Retinal pigment epithelial cell (primary cell): ENCODE data around the gene REEP6.

ENCODE experiments used
- DNase-seq: peaks from one replicate; pipeline ENCODE4 v3.0.0-alpha.2; 2010; ENCODE audit warnings: low read depth
- H3K4me3 ChIP-seq: 2 replicates; pipeline ENCODE4 v1.5.1; 2011; ENCODE audit warnings: mild to moderate bottlenecking, low read length, control low read depth, moderate library complexity
- TF ChIP-seq, protein P1 (sequence below): conservative IDR thresholded peaks from 2 replicates; pipeline ENCODE4 v1.5.1; 2011; ENCODE audit warnings: low read depth, low read length, control low read depth, inconsistent platforms

Gene REEP6

DNA sequence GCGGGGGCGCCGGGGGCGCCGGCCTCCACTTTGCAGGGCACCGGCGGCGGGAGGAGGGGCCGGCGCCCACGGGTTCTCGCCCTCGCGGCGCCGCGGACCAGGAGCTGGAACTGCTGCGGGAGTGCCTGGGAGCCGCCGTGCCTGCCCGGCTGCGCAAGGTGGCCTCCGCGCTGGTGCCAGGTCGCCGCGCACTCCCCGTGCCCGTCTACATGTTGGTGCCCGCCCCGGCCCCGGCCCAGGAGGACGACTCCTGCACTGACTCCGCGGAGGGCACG is 23.8 kb upstream of the REEP6 start:
- TF ChIP-seq, protein P1, sequence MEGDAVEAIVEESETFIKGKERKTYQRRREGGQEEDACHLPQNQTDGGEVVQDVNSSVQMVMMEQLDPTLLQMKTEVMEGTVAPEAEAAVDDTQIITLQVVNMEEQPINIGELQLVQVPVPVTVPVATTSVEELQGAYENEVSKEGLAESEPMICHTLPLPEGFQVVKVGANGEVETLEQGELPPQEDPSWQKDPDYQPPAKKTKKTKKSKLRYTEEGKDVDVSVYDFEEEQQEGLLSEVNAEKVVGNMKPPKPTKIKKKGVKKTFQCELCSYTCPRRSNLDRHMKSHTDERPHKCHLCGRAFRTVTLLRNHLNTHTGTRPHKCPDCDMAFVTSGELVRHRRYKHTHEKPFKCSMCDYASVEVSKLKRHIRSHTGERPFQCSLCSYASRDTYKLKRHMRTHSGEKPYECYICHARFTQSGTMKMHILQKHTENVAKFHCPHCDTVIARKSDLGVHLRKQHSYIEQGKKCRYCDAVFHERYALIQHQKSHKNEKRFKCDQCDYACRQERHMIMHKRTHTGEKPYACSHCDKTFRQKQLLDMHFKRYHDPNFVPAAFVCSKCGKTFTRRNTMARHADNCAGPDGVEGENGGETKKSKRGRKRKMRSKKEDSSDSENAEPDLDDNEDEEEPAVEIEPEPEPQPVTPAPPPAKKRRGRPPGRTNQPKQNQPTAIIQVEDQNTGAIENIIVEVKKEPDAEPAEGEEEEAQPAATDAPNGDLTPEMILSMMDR, result no peak
- no peak for DNase-seq
- no peak overlapping the region for H3K4me3 ChIP-seq

- DNase-seq, result no peak
- H3K4me3 ChIP-seq, result no peak overlapping the region
- TF ChIP-seq, protein P1, result no peak
Measured at GRCh38 chr19:1467490-1468273, 23.3 kb upstream of the REEP6 start.

- no peak overlapping the region for H3K4me3 ChIP-seq
- no peak for DNase-seq
- TF ChIP-seq, protein P1, result no peak
Measured at GRCh38 chr19:1468274-1468820, 22.6 kb upstream of the REEP6 start.

GRCh38 chr19:1468821-1469254 is 22.1 kb upstream of the REEP6 start:
- no peak overlapping the region for H3K4me3 ChIP-seq
- TF ChIP-seq, protein P1, result no peak
- DNase-seq, result no peak

DNA sequence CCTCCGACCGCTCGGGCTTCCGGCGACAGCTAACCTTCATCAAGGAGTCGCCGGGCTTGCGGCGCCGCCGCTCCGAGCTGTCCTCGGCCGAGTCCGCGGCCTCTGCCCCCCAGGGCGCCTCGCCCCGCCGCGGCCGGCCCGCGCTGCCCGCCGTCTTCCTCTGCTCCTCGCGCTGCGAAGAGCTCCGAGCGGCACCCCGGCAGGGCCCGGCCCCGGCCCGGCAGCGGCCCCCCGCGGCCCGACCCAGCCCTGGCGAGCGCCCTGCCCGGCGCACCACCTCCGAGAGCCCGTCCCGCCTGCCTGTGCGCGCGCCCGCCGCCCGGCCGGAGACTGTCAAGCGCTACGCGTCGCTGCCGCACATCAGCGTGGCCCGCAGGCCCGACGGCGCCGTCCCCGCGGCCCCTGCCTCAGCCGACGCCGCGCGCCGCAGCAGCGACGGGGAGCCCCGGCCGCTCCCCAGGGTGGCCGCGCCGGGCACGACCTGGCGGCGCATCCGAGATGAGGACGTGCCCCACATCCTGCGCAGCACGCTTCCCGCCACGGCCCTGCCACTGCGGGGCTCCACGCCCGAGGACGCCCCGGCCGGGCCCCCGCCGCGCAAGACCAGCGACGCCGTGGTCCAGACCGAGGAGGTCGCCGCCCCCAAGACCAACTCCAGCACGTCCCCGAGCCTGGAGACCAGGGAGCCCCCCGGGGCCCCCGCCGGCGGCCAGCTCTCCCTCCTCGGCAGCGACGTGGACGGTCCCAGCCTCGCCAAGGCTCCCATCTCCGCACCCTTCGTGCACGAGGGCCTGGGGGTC is 21.5 kb upstream of the REEP6 start:
- DNase-seq, result no peak
- H3K4me3 ChIP-seq, result no peak overlapping the region
- TF ChIP-seq, protein P1, result no peak

- no peak for DNase-seq
- peak overlapping the region; percentile 20 for H3K4me3 ChIP-seq
- TF ChIP-seq, protein P1, result no peak
Measured at GRCh38 chr19:1470055-1470304, 21.0 kb upstream of the REEP6 start.
